HepG2 (cell line): Measurements from ENCODE around the gene PRKCSH. TPM values are rescaled to one million over a fixed set of nuclear protein-coding genes. Genes with fewer than 3 reads are reported as not detected.

Experiments
- ATAC-seq: fragments of 200-7000 bp; cut with Tn5 transposase; 3 replicates; pipeline ENCODE4 v1.9.1; 2020; ENCODE audit warnings: mild to moderate bottlenecking, moderate library complexity
- BruUV-seq: library from RNA; stranded (reverse); fragments of 400-500 nt; replicated peaks from 2 replicates; lab custom pipeline; 2021; lab: Mats Ljungman, UMichigan
- CTCF ChIA-PET: fragments of 300-600 bp; formaldehyde crosslinking; extraction: SDS; loops from one replicate; lab custom pipeline; 2021; ENCODE audit warnings: low total read pairs, inconsistent platforms, low intra/inter-chr PET ratio; lab: Yijun Ruan, JAX
- POLR2A ChIA-PET: fragments of 350-600 bp; sonication (Branson Sonifier 250); formaldehyde crosslinking; loops from one replicate; lab custom pipeline; 2020; ENCODE audit warnings: antibody characterized with exemption, inconsistent platforms; lab: Yijun Ruan, JAX
- DNase-seq: peaks from one replicate; pipeline ENCODE4 v3.0.0-alpha.2; 2015; ENCODE audit warnings: low spot score
- FAIRE-seq: peaks from 3 replicates; lab custom pipeline; 2011; peaks lifted over from hg19 to GRCh38; lab: Jason Lieb, UNC
- H2AFZ ChIP-seq: one replicate; pipeline ENCODE4 v1.6.1; 2011; ENCODE audit warnings: low read length, inconsistent platforms
- H3K27ac ChIP-seq: fragments of 300-600 bp; 3 replicates; pipeline ENCODE4 v1.8.0; 2011; ENCODE audit warnings: mixed run types, mild to moderate bottlenecking, mixed read lengths, low read length, inconsistent platforms; ENCODE audit not compliant: insufficient read depth; ENCODE audit errors: extremely low read length
- H3K27me3 ChIP-seq, 2 experiments: fragments of 200-600 bp in 1 of 2; 2 replicates in 1 of 2; 3 replicates in 1 of 2; pipeline versions ENCODE4 v1.6.0 to v1.8.0; 2011; ENCODE audit warnings: low read length in 2 of 2, mild to moderate bottlenecking in 2 of 2, moderate library complexity in 2 of 2, inconsistent platforms in 1 of 2; ENCODE audit not compliant: insufficient read depth in 2 of 2, control insufficient read depth in 1 of 2
- H3K36me3 ChIP-seq, 2 experiments: fragments of 200-600 bp in 1 of 2; replicated peaks in 1 of 2; 2 replicates in 1 of 2; 3 replicates in 1 of 2; pipeline versions ENCODE4 v1.5.1 to v1.8.0; 2011; ENCODE audit warnings: low read length in 2 of 2, inconsistent platforms in 1 of 2; ENCODE audit not compliant: insufficient read depth in 2 of 2, control insufficient read depth in 1 of 2
- H3K4me1 ChIP-seq: 2 replicates; pipeline ENCODE4 v1.5.1; 2012; ENCODE audit warnings: low read length, inconsistent platforms; ENCODE audit not compliant: insufficient read depth
- H3K4me2 ChIP-seq: 2 replicates; pipeline ENCODE4 v1.6.0; 2011; ENCODE audit warnings: low read depth, low read length, inconsistent platforms
- H3K4me3 ChIP-seq, 3 experiments: fragments of 200-600 bp in 1 of 3; sonication (generic), shearing (Covaris generic) in 1 of 3; replicated peaks in 1 of 3; 2 replicates each; pipeline ENCODE4 v1.5.1; 2011 to 2016; ENCODE audit warnings: low read length in 3 of 3, inconsistent platforms in 2 of 3, low read depth in 2 of 3, mild to moderate bottlenecking in 2 of 3, control low read depth in 1 of 3, mixed read lengths in 1 of 3; ENCODE audit not compliant: insufficient read depth in 1 of 3
- H3K79me2 ChIP-seq: one replicate; pipeline ENCODE4 v1.6.1; 2011; ENCODE audit warnings: low read length, inconsistent platforms; ENCODE audit not compliant: insufficient read depth
- H3K9ac ChIP-seq: 2 replicates; pipeline ENCODE4 v1.6.0; 2011; ENCODE audit warnings: mild to moderate bottlenecking, low read depth, low read length, inconsistent platforms; ENCODE audit not compliant: insufficient read depth
- H3K9me3 ChIP-seq: 2 replicates; pipeline ENCODE4 v1.5.1; 2012; ENCODE audit warnings: mild to moderate bottlenecking, low read length
- H4K20me1 ChIP-seq: 2 replicates; pipeline ENCODE4 v1.6.0; 2011; ENCODE audit warnings: inconsistent platforms, mild to moderate bottlenecking, low read length, moderate library complexity; ENCODE audit not compliant: insufficient read depth
- ZNF556 ChIP-seq: sonication (generic); formaldehyde crosslinking; IDR thresholded peaks from 2 replicates; pipeline ENCODE4 v1.4.0; 2020; ENCODE audit warnings: mild to moderate bottlenecking, missing genetic modification reagents, borderline replicate concordance
- WGBS: methylation state at CpG from one replicate; pipeline ENCODE4 v1.1.6; 2017; ENCODE audit warnings: low lambda C conversion rate; 5-methylcytosine and 5-hydroxymethylcytosine counted together
- in situ Hi-C: cut with HindIII; loops from 2 replicates; pipeline ENCODE4 v1.10.0; 2017; ENCODE audit warnings: low pct_unique_long_range_greater_than_20kb; ENCODE audit not compliant: extremely low pct_ligation_motif_present
- intact Hi-C: fragments of 100-400 bp; cut with micrococcal nuclease; formaldehyde crosslinking; loops from one replicate; pipeline ENCODE4 v1.10.0; 2022; ENCODE audit not compliant: unreplicated experiment
- polyA plus RNA-seq, 8 experiments: library from polyadenylated mRNA; depleted of rRNA in 3 of 8; stranded (reverse) in 7 of 8; unstranded in 1 of 8; fragments of >200 nt; fragmentation: Illumina TruSeq in 4 of 8; extraction: Trizol in 4 of 8; gene quantifications; 2 replicates each; pipeline versions ENCODE4 v1.2.1 to v1.2.3, GENCODE V29; 2011 to 2016; ENCODE audit warnings: low read depth in 4 of 8, missing spikeins in 1 of 8, mixed read lengths in 1 of 8; ENCODE audit not compliant: insufficient read depth in 1 of 8
- total RNA-seq, 5 experiments: library from RNA; depleted of rRNA; stranded (reverse); fragments of >200 nt; fragmentation: Illumina TruSeq; extraction: Trizol; gene quantifications; 2 replicates each; pipeline ENCODE4 v1.2.3, GENCODE V29; 2016; ENCODE audit warnings: low read depth in 1 of 5
- TF ChIP-seq, protein P1 (sequence below): sonication (generic); formaldehyde crosslinking; IDR thresholded peaks from 2 replicates; pipeline ENCODE4 v1.4.0; 2020; ENCODE audit warnings: missing genetic modification reagents
- TF ChIP-seq, protein P2 (sequence below): sonication (generic); formaldehyde crosslinking; IDR thresholded peaks from 2 replicates; pipeline ENCODE4 v1.4.0; 2020; ENCODE audit warnings: missing genetic modification reagents, borderline replicate concordance
- TF ChIP-seq, protein P3 (sequence below): sonication (generic); formaldehyde crosslinking; IDR thresholded peaks from 2 replicates; pipeline ENCODE4 v1.5.1; 2020; ENCODE audit warnings: mild to moderate bottlenecking, missing genetic modification reagents, moderate library complexity
- TF ChIP-seq, protein P4 (sequence below): sonication (generic); formaldehyde crosslinking; IDR thresholded peaks from 2 replicates; pipeline ENCODE4 v1.4.0; 2020; ENCODE audit warnings: mild to moderate bottlenecking, missing genetic modification reagents

The PRKCSH gene
- total and polyA plus RNA-seq, 2 of the 13 experiments (the other 11 are each of a cell fraction or from before 2014, with no cell fraction given) = 85.1 to 125 TPM

DNA sequence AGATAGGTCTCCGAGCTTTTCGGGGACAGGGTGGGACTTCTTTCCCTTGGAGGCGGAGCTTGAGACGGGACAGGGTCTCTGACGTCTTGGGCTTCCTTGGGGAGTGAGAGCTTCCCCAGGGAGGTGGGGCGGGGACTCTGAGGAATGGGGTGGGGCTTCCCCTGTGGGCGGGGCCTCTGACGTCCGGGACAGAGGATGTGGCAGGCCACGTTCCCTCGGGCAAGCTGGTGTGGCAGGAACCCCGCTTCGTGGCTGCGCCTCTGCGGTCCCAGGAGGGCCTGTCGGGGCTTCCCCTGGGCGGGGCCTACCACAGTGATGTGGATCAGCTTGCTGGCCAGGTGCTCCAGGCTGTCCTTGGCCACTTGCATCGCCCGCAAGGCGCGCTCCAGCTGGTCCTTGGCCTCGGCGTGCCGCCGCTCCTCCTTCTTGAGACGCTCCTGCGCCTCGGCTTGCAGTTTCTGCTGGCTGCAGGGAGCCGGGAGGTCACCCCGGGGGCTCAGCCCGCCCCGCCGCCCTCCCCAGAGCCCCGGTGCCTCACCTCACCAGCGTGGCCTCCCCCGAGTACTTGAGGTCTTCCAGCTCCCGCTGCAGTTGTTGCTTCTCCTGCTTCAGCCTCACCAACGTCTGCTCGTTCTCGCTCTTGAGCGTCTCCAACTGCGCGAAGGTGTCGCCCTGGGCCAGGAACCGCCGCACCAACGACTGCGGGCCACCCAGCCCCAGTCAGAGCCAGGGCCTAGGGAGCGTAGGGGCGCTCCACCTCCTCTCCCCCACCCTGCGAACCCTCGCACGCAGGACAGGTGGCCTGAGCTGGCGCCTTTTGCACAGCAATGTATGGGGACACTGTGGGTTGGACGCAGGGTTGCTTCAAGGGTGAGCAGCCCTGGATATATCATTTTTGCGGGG lies 13.0 kb upstream of the PRKCSH start:
- intact Hi-C loops = loop anchor here (5.0 kb wide), 1 partner anchor 40 kb away; the partner anchor contains the start of gene EPOR
- H3K4me3 ChIP-seq = peak overlapping the region in 2 of 3 experiments; percentile 24 to 69; a peak in 2 of 6 replicates
- in situ Hi-C loops = loop anchor here (5.0 kb wide), 1 partner anchor 40 kb away; the partner anchor contains the start of gene EPOR
- H3K79me2 ChIP-seq = no peaks in the 10 kb centered on the region
- H3K9ac ChIP-seq = no peak overlapping the region
- ChIA-PET CTCF (no interaction called here), POLR2A (interaction anchor here (1.4 to 3.1 kb wide), 4 partner anchors 13 to 48 kb away, joined by 4 to 15 read pairs (median 10); partner anchors contain the start of genes EPOR, ODAD3, PRKCSH and SWSAP1)
- H2AFZ ChIP-seq = no peak overlapping the region
- no peak for DNase-seq
- no peak for TF ChIP-seq ZNF556 (CRISPR knock-in tag)
- TF ChIP-seq, protein P1, sequence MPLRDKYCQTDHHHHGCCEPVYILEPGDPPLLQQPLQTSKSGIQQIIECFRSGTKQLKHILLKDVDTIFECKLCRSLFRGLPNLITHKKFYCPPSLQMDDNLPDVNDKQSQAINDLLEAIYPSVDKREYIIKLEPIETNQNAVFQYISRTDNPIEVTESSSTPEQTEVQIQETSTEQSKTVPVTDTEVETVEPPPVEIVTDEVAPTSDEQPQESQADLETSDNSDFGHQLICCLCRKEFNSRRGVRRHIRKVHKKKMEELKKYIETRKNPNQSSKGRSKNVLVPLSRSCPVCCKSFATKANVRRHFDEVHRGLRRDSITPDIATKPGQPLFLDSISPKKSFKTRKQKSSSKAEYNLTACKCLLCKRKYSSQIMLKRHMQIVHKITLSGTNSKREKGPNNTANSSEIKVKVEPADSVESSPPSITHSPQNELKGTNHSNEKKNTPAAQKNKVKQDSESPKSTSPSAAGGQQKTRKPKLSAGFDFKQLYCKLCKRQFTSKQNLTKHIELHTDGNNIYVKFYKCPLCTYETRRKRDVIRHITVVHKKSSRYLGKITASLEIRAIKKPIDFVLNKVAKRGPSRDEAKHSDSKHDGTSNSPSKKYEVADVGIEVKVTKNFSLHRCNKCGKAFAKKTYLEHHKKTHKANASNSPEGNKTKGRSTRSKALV (CRISPR knock-in tag) = peak; percentile 66; the same call in 1 of the 2 replicates
- TF ChIP-seq, protein P2, sequence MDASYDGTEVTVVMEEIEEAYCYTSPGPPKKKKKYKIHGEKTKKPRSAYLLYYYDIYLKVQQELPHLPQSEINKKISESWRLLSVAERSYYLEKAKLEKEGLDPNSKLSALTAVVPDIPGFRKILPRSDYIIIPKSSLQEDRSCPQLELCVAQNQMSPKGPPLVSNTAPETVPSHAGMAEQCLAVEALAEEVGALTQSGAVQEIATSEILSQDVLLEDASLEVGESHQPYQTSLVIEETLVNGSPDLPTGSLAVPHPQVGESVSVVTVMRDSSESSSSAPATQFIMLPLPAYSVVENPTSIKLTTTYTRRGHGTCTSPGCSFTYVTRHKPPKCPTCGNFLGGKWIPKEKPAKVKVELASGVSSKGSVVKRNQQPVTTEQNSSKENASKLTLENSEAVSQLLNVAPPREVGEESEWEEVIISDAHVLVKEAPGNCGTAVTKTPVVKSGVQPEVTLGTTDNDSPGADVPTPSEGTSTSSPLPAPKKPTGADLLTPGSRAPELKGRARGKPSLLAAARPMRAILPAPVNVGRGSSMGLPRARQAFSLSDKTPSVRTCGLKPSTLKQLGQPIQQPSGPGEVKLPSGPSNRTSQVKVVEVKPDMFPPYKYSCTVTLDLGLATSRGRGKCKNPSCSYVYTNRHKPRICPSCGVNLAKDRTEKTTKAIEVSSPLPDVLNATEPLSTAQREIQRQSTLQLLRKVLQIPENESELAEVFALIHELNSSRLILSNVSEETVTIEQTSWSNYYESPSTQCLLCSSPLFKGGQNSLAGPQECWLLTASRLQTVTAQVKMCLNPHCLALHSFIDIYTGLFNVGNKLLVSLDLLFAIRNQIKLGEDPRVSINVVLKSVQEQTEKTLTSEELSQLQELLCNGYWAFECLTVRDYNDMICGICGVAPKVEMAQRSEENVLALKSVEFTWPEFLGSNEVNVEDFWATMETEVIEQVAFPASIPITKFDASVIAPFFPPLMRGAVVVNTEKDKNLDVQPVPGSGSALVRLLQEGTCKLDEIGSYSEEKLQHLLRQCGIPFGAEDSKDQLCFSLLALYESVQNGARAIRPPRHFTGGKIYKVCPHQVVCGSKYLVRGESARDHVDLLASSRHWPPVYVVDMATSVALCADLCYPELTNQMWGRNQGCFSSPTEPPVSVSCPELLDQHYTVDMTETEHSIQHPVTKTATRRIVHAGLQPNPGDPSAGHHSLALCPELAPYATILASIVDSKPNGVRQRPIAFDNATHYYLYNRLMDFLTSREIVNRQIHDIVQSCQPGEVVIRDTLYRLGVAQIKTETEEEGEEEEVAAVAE (CRISPR knock-in tag) = no peak
- TF ChIP-seq, protein P3, sequence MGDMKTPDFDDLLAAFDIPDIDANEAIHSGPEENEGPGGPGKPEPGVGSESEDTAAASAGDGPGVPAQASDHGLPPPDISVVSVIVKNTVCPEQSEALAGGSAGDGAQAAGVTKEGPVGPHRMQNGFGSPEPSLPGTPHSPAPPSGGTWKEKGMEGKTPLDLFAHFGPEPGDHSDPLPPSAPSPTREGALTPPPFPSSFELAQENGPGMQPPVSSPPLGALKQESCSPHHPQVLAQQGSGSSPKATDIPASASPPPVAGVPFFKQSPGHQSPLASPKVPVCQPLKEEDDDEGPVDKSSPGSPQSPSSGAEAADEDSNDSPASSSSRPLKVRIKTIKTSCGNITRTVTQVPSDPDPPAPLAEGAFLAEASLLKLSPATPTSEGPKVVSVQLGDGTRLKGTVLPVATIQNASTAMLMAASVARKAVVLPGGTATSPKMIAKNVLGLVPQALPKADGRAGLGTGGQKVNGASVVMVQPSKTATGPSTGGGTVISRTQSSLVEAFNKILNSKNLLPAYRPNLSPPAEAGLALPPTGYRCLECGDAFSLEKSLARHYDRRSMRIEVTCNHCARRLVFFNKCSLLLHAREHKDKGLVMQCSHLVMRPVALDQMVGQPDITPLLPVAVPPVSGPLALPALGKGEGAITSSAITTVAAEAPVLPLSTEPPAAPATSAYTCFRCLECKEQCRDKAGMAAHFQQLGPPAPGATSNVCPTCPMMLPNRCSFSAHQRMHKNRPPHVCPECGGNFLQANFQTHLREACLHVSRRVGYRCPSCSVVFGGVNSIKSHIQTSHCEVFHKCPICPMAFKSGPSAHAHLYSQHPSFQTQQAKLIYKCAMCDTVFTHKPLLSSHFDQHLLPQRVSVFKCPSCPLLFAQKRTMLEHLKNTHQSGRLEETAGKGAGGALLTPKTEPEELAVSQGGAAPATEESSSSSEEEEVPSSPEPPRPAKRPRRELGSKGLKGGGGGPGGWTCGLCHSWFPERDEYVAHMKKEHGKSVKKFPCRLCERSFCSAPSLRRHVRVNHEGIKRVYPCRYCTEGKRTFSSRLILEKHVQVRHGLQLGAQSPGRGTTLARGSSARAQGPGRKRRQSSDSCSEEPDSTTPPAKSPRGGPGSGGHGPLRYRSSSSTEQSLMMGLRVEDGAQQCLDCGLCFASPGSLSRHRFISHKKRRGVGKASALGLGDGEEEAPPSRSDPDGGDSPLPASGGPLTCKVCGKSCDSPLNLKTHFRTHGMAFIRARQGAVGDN = peak; percentile 33; the same call in 1 of the 2 replicates
- TF ChIP-seq, protein P4, sequence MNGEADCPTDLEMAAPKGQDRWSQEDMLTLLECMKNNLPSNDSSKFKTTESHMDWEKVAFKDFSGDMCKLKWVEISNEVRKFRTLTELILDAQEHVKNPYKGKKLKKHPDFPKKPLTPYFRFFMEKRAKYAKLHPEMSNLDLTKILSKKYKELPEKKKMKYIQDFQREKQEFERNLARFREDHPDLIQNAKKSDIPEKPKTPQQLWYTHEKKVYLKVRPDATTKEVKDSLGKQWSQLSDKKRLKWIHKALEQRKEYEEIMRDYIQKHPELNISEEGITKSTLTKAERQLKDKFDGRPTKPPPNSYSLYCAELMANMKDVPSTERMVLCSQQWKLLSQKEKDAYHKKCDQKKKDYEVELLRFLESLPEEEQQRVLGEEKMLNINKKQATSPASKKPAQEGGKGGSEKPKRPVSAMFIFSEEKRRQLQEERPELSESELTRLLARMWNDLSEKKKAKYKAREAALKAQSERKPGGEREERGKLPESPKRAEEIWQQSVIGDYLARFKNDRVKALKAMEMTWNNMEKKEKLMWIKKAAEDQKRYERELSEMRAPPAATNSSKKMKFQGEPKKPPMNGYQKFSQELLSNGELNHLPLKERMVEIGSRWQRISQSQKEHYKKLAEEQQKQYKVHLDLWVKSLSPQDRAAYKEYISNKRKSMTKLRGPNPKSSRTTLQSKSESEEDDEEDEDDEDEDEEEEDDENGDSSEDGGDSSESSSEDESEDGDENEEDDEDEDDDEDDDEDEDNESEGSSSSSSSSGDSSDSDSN (CRISPR knock-in tag) = peak; percentile 24; the same call in 1 of the 2 replicates
- H3K4me1 ChIP-seq = peaks cover 51% of the 10 kb centered on the region
- peaks cover 3 to 35% of the 10 kb centered on the region in 2 experiments; a peak in 4 of 5 replicates for H3K27me3 ChIP-seq
- H3K27ac ChIP-seq = no peak overlapping the region
- no peaks in the 10 kb centered on the region for H3K9me3 ChIP-seq
- no peak for ATAC-seq
- 16% methylated on average over 6 of the region's 56 CpGs for WGBS
- H3K4me2 ChIP-seq = peak overlapping the region; percentile 79
- BruUV-seq = no TSS peak
- H4K20me1 ChIP-seq = no peaks in the 10 kb centered on the region
- H3K36me3 ChIP-seq = no peaks in the 10 kb centered on the region
- FAIRE-seq = no peak
